HepG2 (cell line): Measurements from ENCODE around the gene EHD1. TPM values are rescaled to one million over a fixed set of nuclear protein-coding genes. Genes with fewer than 3 reads are reported as not detected.

Experiments used
- BATF2 ChIP-seq: sonication (generic); formaldehyde crosslinking; IDR thresholded peaks from 2 replicates; pipeline ENCODE4 v1.8.0; 2022; ENCODE audit warnings: mild to moderate bottlenecking, missing genetic modification reagents, moderate library complexity
- BORCS8-MEF2B ChIP-seq: sonication (generic); formaldehyde crosslinking; IDR thresholded peaks from 2 replicates; pipeline ENCODE4 v1.8.0; 2022; ENCODE audit warnings: mild to moderate bottlenecking, missing genetic modification reagents
- CENPX ChIP-seq: sonication (generic); formaldehyde crosslinking; IDR thresholded peaks from 2 replicates; pipeline ENCODE4 v1.9.0; 2021; ENCODE audit warnings: mild to moderate bottlenecking, missing genetic modification reagents, moderate library complexity
- MED13 ChIP-seq: sonication (generic); formaldehyde crosslinking; IDR thresholded peaks from 2 replicates; pipeline ENCODE4 v1.5.0; 2020; ENCODE audit warnings: missing genetic modification reagents
- SMARCE1 ChIP-seq: fragments of 450-650 bp; IDR thresholded peaks from 2 replicates; pipeline ENCODE4 v1.6.1; 2017; ENCODE audit warnings: borderline replicate concordance
- SOX5 ChIP-seq: IDR thresholded peaks from 2 replicates; pipeline ENCODE4 v1.6.1; 2016; ENCODE audit warnings: borderline replicate concordance
- TCF7 ChIP-seq: sonication (generic); IDR thresholded peaks from 2 replicates; pipeline ENCODE4 v1.6.1; 2016; ENCODE audit warnings: antibody characterized with exemption, low read depth
- TFAP4 ChIP-seq: sonication (generic); IDR thresholded peaks from 2 replicates; pipeline ENCODE4 v1.6.1; 2016; ENCODE audit warnings: low read depth, borderline replicate concordance
- THAP11 ChIP-seq: IDR thresholded peaks from 2 replicates; pipeline ENCODE4 v1.6.1; 2016; ENCODE audit warnings: missing biosample characterization, missing genetic modification reagents
- TP53 ChIP-seq: sonication (generic); formaldehyde crosslinking; conservative IDR thresholded peaks from 2 replicates; pipeline ENCODE4 v1.4.0; 2020; ENCODE audit warnings: missing genetic modification reagents
- ZBTB20 ChIP-seq: sonication (generic); formaldehyde crosslinking; IDR thresholded peaks from 2 replicates; pipeline ENCODE4 v1.8.1; 2023; ENCODE audit warnings: missing genetic modification reagents, low read depth, mild to moderate bottlenecking, borderline replicate concordance
- ZBTB46 ChIP-seq: sonication (generic); formaldehyde crosslinking; IDR thresholded peaks from 2 replicates; pipeline ENCODE4 v1.4.0; 2020; ENCODE audit warnings: mild to moderate bottlenecking, missing genetic modification reagents, borderline replicate concordance
- ZFP90 ChIP-seq: sonication (generic); formaldehyde crosslinking; IDR thresholded peaks from 2 replicates; pipeline ENCODE4 v1.8.0; 2022; ENCODE audit warnings: missing genetic modification reagents, mild to moderate bottlenecking, inconsistent platforms, borderline replicate concordance
- ZMYM3 ChIP-seq: sonication (generic); formaldehyde crosslinking; IDR thresholded peaks from 2 replicates; pipeline ENCODE4 v1.5.1; 2020; ENCODE audit warnings: mild to moderate bottlenecking, missing genetic modification reagents
- ZMYM4 ChIP-seq: sonication (generic); formaldehyde crosslinking; IDR thresholded peaks from 2 replicates; pipeline ENCODE4 v1.8.1; 2023; ENCODE audit warnings: mild to moderate bottlenecking, missing genetic modification reagents
- ZNF3 ChIP-seq: IDR thresholded peaks from 2 replicates; pipeline ENCODE4 v1.7.0; 2017; ENCODE audit warnings: inconsistent platforms
- ZNF354B ChIP-seq: sonication (generic); formaldehyde crosslinking; IDR thresholded peaks from 2 replicates; pipeline ENCODE4 v1.8.0; 2022; ENCODE audit warnings: mild to moderate bottlenecking, missing genetic modification reagents
- ZNF546 ChIP-seq: sonication (generic); formaldehyde crosslinking; conservative IDR thresholded peaks from 2 replicates; pipeline ENCODE4 v1.8.1; 2023; ENCODE audit warnings: mild to moderate bottlenecking, missing genetic modification reagents
- ZNF567 ChIP-seq: sonication (generic); formaldehyde crosslinking; IDR thresholded peaks from 2 replicates; pipeline ENCODE4 v1.8.1; 2023; ENCODE audit warnings: mild to moderate bottlenecking, missing genetic modification reagents, borderline replicate concordance
- ZNF616 ChIP-seq: sonication (generic); formaldehyde crosslinking; IDR thresholded peaks from 2 replicates; pipeline ENCODE4 v1.5.0; 2020; ENCODE audit warnings: low read depth, mild to moderate bottlenecking, missing genetic modification reagents
- ZNF704 ChIP-seq: sonication (generic); formaldehyde crosslinking; IDR thresholded peaks from 2 replicates; pipeline ENCODE4 v1.8.1; 2023; ENCODE audit warnings: mild to moderate bottlenecking, inconsistent platforms, moderate library complexity, missing genetic modification reagents, borderline replicate concordance
- ZNF720 ChIP-seq: sonication (generic); formaldehyde crosslinking; IDR thresholded peaks from 2 replicates; pipeline ENCODE4 v1.4.0; 2020; ENCODE audit warnings: missing genetic modification reagents
- ZNF782 ChIP-seq: sonication (generic); formaldehyde crosslinking; IDR thresholded peaks from 2 replicates; pipeline ENCODE4 v1.4.0; 2020; ENCODE audit warnings: missing genetic modification reagents, mild to moderate bottlenecking, borderline replicate concordance
- ZNF839 ChIP-seq: sonication (generic); formaldehyde crosslinking; IDR thresholded peaks from 2 replicates; pipeline ENCODE4 v1.4.0; 2020; ENCODE audit warnings: missing genetic modification reagents, mild to moderate bottlenecking, borderline replicate concordance
- polyA plus RNA-seq, 8 experiments: library from polyadenylated mRNA; depleted of rRNA in 3 of 8; stranded (reverse) in 7 of 8; unstranded in 1 of 8; fragments of >200 nt; fragmentation: Illumina TruSeq in 4 of 8; extraction: Trizol in 4 of 8; gene quantifications; 2 replicates each; pipeline versions ENCODE4 v1.2.1 to v1.2.3, GENCODE V29; 2011 to 2016; ENCODE audit warnings: low read depth in 4 of 8, missing spikeins in 1 of 8, mixed read lengths in 1 of 8; ENCODE audit not compliant: insufficient read depth in 1 of 8
- total RNA-seq, 5 experiments: library from RNA; depleted of rRNA; stranded (reverse); fragments of >200 nt; fragmentation: Illumina TruSeq; extraction: Trizol; gene quantifications; 2 replicates each; pipeline ENCODE4 v1.2.3, GENCODE V29; 2016; ENCODE audit warnings: low read depth in 1 of 5
- TF ChIP-seq, protein P1 (sequence below): IDR thresholded peaks from 2 replicates; pipeline ENCODE4 v1.6.1; 2016; ENCODE audit warnings: mild to moderate bottlenecking

Gene EHD1
- total and polyA plus RNA-seq, 2 of the 13 experiments (the other 11 are each of a cell fraction or from before 2014, with no cell fraction given): 23.6 to 26.6 TPM

DNA sequence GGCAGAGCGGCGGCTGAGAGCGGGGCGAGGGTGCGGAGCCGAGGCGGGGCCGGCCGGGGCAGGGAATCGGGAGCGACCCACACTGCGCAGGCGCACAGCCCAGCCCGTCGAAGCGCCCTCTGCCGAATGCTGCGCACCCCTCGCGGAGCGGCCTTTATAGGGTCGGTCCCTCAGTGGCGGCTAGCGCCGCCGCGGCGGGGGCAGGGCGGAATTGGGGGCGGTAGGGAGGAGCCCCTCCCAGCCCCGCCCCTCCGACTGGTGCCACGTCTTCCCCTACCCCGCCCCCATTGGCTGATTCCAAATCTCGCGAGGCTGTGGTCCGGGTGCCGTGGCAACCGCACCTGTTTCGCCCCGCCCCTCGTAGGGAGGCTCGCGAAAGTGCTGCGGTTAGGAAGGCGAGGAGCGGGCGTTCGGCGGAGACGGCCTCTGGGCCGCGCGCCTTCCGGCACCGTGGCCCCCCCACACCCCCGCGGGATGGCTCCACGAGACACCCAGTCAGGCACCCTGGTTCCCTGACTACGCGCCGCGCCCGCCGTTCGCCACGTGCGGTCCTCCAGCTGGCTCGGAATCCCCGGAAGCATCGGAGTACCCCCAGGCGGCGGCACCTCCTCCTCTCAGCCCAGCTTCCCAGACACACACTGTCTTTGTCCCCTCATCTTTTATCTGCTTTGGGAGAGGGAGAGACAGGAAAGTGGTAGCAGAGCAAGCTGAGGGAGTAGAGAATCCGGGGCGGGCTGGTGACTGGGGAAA is at the start of gene EHD1 (continued):
- TF ChIP-seq ZNF546 (CRISPR knock-in tag) (no peak; the same call in 1 of the 2 replicates), BATF2 (CRISPR knock-in tag) (no peak), THAP11 (CRISPR knock-in tag) (peak; percentile 80), SMARCE1 (no peak), ZBTB46 (peak; percentile 68; the same call in 1 of the 2 replicates), ZMYM4 (peak; percentile 64; the same call in 1 of the 2 replicates), ZNF616 (CRISPR knock-in tag) (no peak), ZNF3 (no peak), ZMYM3 (CRISPR knock-in tag) (no peak; the same call in 1 of the 2 replicates), MED13 (peak; percentile 61), ZBTB20 (CRISPR knock-in tag) (peak; percentile 52), CENPX (CRISPR knock-in tag) (no peak), ZNF720 (CRISPR knock-in tag) (no peak), ZNF782 (CRISPR knock-in tag) (no peak), TFAP4 (peak; percentile 84), ZNF354B (CRISPR knock-in tag) (no peak), ZNF704 (CRISPR knock-in tag) (no peak), SOX5 (CRISPR knock-in tag) (peak; percentile 32; the same call in 1 of the 2 replicates), ZNF567 (CRISPR knock-in tag) (no peak), ZNF839 (CRISPR knock-in tag) (no peak), ZFP90 (peak; percentile 82), TCF7 (no peak), TP53 (CRISPR knock-in tag) (no peak), BORCS8-MEF2B (CRISPR knock-in tag) (peak; percentile 51; the same call in 1 of the 2 replicates)
- TF ChIP-seq, protein P1, sequence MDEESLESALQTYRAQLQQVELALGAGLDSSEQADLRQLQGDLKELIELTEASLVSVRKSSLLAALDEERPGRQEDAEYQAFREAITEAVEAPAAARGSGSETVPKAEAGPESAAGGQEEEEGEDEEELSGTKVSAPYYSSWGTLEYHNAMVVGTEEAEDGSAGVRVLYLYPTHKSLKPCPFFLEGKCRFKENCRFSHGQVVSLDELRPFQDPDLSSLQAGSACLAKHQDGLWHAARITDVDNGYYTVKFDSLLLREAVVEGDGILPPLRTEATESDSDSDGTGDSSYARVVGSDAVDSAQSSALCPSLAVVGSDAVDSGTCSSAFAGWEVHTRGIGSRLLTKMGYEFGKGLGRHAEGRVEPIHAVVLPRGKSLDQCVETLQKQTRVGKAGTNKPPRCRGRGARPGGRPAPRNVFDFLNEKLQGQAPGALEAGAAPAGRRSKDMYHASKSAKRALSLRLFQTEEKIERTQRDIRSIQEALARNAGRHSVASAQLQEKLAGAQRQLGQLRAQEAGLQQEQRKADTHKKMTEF (CRISPR knock-in tag): peak; percentile 94
